CD1c-positive myeloid dendritic cell (primary cell): ENCODE results near the gene SAMD7.

Experiments used
- DNase-seq: peaks from one replicate; pipeline ENCODE4 v3.0.0-alpha.2; 2016; ENCODE audit errors: extremely low spot score

Gene SAMD7, protein sequence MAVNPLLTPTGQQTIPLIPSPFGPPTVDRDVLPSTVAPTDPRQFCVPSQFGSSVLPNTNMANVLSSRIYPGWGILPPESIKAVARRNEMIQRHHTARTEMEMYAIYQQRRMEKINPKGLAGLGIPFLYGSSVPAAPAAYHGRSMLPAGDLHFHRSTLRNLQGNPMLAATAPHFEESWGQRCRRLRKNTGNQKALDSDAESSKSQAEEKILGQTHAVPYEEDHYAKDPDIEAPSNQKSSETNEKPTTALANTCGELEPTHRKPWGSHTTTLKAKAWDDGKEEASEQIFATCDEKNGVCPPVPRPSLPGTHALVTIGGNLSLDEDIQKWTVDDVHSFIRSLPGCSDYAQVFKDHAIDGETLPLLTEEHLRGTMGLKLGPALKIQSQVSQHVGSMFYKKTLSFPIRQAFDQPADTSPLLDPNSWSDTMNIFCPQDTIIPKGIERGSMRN

DNA sequence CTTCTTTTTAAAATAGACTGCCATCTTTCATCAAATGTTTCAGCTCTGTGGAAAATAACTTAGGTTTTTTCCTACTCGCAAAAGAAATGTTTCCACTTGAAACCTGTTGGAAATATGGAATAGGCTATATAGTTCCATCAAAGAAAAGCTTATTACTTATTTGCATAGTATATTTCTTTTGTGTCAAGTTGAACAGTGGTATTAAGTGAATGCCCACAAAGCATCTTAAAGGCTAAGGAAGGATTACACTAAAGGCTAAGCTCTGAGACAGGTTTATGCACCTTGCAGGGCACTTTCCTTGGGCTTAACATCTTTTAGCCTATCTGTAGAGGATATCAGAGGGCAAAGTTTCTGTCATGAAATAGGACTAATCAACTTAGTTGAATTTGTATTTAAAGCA is at the start of gene SAMD7:
Gene SAMD7 (plus strand): TSS at position 301 of the 400 bp plus-strand sequence. CDS start 7,927 bp downstream, outside the sequence.
- DNase-seq: no peak

DNA sequence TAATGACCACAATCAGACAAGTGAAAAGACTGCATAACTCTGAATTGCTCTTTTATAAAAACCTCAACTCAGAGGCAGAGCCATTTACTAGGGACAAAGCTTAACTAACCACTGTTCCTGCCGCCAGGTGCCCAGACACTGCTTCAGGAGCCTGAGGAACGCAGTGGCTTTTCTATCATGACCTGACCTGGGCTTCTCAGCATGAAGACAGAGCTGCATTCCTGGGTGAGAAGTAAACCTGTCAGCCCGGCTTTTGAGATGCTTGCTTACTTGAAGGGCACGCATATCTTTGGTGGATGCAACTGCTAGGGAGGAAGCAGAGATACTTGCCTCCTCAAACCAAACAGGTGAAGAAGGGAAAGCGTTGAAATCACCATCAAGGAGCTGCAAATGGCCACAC is 49.5 kb upstream of the SAMD7 start:
- DNase-seq: no peak

DNA sequence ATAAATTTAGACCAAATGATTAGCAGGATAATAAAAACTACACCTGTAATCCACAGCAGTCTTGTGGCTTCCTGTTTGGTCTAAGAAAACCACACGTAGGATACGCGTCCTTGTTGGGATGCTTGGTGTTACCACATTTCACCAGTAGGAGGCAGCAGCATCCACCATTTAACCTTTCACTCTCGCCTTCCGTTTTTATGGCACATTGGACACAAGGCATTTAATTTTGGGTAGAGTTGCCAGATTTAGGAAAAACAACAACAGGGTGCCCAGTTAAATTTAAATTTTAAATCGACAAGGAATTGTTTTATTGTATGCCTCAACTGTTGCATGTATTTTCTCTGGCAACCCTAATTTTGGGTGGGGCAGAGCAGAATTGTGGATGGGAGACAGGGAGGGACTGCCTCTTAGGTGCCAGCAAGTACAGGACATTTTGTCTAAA is 47.9 kb upstream of the SAMD7 start:
- peak; percentile 84 for DNase-seq

DNA sequence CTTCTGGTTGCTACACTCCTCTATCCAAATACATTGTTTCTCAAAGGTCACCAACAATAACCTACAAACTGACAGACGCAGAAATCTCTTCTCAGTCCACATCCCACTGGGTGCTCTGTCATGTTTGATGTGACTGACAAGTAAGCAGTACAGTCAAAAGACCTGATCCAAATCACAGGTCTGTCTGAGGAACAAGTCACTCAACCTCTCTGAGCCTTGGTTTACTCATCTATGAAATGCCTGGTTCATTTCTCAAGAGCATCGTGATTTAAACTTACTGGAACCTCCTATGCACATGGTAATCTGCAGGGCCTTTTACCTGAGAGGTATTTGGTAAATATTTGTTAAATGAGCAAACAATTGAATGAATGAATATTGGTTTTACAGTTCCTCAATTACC is 47.1 kb upstream of the SAMD7 start:
- DNase-seq: no peak

DNA sequence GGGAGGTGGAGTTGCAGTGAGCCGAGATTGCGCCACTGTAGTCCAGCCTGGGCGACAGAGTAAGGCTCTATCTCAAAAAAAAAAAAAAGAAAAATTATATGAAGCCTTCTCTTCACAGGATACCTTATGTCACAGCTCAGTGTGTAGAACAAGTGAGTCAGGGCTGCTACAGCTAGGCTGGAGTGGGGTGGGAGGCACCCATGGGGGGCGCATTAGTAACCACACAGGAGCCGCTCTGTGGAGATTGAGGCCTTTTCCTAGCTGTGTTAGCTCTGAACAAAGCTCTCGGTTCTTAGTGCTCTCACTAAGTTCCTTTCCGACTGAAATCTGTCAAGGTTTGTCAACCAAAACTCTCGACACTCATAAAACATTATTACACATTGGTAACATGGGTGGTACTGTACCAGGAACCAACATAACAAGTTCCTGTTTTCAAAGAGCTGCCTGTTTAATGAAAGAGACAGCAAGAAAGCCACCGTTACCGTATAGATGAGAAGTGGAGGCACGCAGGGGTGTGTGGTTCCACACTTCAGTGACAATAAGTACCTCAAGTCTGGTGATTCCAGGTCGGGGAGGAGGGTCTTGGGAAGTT is 46.1 kb upstream of the SAMD7 start:
- peak; percentile 58 for DNase-seq

DNA sequence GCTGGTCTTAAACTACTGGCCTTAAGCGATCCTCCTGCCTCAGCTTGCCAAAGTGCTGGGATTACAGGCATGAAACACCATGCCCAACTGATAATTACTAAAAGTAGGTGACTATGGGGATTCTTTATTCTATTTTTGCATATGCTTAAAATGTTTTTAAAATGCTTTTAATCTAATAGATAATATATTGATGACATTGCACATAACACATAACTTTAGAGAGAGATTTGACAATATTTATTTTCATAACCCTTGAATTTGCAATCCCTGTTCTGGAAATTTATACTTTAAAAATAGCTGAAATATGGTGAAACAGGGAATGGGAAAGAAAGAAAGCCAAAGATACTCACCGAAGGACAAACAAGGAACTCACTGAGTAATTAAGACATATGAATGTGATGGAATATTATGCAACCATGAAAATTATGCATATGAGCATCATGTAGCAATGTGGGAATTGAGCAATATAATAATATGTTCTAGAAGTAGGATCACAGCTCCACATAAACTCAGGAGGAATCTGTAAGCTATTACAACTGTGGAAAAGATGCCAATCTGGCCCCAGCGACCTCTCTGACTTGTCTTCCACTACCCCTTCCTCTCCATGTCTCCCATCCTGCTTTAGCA is 43.7 kb upstream of the SAMD7 start:
- DNase-seq: no peak

DNA sequence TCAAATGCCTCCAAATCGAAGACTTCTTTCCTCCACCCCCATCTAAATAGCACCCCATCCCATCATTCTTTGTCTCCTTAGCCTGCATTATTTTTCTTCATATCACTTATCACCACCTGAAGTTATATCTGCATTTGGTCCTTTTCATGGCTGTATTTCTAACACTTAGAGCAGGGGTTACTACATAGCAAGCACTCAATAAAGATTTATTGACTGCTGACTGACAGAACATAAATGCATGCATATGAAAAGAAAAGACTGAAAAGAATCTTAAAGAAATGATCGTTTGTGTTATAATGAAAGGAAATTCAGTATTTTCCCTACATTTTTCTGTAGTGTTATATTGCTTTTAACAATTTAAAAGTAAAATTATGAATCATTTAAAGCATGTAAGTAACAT is 43.0 kb upstream of the SAMD7 start:
- DNase-seq: no peak

DNA sequence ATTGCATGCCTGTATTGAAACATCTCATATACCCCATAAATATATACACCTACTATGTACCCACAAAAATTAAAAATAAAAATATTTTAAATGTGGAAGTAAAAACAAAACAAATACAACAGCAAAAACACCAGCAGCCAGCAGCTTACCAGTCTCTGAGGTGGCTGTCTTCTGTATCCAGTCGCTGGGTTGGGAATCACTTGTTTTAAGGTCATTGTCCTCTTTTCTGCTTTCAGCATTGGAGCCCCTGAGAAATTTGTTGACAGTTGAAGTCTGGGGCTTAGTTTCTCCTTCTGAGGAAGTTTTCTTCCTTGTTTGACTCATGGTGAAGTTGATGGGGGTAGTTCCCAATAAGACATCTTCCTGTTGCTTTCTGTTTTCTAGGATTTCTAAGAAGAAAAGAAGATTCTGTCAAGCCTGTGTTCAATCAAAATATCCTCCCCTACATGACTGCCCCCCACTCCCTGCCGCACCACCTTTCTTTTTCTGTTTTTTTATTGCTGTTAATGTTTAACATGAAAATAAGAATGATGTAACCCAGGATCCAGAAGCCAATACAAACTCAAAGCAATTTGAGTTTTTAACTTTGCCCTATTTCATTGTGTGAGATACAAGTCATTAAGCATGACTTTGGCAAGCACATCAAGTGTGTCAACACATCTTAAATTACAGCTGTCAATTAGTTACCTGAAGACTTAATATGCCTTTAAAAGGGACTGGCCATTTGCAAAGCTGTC is 41.7 kb upstream of the SAMD7 start, which contains the start of gene LRRC31:
Gene LRRC31 (minus strand): TSS at position 452 of the 737 bp plus-strand sequence. CDS start 128 bp downstream, at position 324.
- no peak for DNase-seq

DNA sequence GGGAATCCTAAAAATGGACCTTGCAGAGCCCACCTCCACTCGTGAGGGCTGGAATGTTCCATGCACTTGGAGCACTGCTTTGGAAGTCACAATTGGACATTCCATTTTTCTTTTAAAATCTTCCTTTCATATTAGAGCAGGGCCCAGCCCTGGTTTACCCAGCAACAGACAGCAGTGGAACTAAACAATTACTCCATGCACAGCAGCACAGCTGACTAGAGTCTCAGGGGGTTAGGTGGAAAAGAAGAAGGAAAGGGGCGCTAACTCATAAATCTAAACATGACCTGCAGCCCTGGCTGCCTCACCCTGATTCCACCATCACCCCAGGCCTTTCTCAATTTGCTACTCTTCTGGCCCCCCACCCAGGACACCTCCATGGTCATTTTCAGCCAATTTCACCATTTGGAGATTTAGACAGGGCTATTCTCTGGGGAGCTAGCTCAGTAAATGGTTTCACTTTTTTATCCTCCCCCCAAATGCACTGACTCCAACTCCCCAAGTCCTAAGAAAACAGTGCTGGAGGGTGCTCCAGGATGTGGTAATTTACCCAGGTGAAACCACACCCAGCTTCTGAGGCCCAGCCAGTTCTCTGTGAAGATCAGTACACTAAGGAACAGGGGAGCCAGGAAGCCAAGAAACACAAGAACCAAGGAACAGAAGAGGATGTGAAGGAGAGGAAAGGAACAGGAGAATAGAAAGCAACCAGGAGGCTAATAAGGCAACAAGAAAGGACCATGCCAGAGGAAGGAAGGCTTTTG is 40.1 kb upstream of the SAMD7 start:
- DNase-seq: no peak

DNA sequence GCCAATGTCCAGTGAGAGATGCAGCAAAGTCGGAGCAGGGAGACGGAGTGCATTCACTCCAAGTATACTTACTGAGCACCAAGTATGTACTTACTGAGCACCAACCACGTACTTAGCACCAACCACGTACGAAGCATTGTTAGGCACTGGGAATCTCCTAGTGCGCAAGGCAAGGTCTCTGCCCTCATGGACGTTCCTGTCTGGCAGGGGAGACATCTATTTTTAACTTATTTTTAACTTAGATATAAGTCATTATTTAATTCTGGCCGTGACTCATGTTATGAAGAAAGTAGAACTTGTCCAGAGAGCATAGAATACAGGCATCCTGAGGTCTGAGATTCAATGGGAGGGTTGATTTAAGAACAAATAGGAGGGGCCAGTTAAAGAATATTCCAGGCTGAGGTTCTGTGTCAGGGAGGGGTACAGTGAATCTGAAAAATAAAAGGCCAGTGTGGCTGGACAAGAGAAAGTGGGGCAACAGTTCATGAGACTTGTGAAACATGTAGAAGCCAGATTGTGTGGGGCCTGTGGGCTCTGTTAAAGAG is 32.3 kb upstream of the SAMD7 start:
- no peak for DNase-seq

DNA sequence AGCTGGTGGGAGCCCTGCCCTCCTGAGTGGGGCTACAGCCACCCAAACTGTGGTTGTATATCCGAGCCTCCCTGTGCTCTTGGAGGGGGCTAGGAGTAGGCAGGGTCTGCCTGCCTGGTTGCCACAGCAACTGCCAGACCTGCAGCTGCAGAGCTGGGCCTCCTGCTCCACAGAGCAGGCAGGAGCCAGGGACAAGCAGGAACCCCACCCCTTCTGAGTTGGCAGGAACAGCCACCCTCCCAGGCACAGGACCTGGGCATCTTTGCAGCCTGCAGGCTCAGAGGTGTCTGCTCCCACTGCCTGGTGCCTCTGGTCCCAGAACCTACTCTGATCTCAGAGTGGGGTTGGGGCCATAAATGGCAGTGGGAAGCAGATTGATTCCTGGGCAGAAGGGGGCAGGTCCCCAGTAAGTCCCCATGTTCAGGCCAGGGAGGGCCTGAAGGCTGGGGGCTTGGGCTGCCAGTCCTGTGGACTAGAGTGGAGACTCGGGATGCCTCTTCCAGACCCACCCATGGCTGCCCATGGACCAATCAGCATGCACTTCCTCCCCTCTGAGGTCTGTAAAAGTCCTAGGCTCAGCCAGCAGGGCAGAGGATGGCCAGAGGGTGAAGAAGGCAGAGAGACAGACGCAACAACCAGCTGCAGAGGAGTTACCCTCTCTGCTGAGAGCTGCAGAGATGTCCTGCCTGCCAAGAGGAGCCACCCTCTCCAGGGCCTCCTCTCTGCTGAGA is 31.4 kb upstream of the SAMD7 start:
- DNase-seq: no peak

DNA sequence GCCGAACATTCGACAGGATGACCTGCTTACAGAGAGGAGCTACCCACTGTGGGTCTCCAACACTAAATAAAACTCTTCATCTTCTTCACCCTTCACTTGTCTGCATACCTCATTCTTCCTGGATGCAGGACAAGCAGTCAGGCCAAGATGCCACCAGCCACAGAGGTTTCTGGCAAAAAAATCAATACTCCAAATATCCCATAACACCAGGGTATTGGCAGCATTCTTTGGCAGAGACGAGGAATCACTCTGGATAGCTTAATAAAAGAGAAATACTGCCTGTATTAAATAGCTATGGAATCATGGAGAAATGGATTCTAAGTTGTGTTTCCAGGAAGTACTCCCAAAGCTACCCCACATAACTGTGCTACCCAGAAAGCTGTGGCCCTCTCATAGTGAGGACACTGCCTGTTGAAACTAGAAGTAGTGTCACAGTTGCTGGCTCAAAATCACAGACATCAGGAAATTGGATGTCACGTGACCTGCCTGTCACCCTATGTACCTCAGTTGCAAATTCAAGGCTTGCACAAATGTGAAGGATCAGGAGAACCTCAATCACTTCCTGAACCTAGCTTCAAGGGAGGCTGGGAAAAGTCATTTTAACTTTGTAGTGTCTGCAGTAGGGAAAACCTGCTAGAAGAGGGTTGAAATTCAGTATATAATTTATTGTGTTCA is 30.7 kb upstream of the SAMD7 start:
- DNase-seq: no peak

DNA sequence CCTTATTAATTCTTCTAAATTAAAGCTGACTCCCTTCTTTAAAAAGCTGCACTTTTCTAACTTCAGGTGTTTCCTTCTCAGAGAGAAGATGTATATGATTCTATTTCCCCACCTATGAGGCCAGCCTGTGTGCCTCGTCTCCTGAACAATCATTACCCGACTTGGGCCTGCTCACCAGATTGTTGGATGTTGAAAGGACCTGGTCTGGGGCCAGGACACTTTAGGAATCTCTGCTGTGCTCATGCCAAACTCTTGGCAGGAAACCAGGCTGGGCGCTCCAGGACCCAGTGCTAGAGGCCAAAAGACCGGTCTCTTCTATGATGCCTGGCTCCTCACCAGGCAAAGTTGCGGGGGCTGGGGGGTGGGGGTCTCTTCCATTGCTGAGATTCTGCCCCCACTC is 24.7 kb upstream of the SAMD7 start:
- no peak for DNase-seq

DNA sequence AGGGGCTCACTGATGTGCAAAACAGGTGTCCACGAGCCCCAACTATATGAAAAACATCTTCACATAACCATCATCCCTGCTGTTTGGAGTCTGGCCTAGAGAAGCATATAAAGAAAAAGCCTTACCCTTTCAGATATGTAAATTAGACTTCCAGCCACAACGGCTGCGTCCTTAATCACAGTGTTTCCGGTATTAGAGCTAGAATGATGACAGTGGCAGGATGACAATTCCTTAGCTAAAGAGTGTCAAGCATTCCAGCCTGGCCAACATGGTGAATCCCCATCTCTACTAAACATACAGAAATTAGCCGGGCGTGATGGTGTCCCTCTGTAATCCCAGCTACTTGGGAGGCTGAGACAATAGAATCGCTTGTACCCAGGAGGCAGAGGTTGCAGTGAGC is 19.5 kb upstream of the SAMD7 start:
- DNase-seq: no peak

DNA sequence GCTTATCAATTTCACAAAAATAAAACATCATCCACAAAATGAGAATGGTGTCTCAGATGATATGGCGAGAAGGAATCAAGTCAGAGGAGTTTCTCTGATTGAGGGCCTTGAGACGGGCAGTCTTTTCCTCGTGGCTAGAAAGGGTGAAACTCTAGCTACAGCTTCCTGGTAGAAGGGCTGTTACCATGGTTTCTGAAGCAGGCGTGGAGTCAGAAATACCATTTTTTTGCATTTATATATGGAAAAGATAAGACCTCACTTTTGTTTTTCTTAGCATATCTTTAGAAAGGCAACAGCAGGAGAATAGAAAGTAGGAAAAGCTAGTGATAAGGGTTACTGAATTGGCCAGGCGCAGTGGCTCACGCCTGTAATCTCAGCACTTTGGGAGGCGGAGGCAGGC is 17.3 kb upstream of the SAMD7 start:
- no peak for DNase-seq

DNA sequence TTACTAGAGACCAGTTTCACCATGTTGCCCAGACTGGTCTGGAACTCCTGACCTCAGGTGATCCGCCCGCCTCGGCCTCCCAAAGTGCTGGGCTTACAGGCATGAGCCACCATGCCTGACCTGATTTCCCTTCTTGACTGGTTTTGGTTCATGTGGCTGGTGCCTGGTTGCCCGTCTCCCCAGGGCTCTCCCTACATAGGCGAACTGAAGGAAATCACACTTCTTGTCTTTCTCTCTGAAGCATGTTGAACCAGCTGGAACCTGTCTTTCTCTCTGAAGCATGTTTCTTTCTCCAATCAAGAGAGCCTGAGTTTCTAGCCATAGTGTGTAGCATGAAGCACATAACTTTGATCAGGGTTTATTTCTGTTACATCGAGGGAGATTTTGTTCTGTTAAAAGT is 16.3 kb upstream of the SAMD7 start:
- no peak for DNase-seq

DNA sequence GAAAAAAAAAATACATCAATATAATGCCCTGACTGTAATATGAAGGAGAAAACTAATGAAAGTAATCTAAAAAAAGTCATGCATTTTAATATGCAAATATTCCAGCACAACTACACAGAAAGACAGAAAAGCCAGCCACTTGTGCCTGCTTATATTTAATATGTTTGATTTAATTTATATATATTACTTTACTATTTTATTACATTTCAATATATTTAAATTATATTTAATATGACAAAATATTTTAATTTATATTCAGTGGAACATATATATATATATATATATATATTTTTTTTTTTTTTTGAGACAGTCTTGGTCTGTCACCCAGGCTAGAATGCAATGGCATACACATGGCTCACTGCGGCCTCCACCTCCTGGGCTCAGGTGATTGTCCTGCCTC is 14.1 kb upstream of the SAMD7 start:
- DNase-seq: no peak

DNA sequence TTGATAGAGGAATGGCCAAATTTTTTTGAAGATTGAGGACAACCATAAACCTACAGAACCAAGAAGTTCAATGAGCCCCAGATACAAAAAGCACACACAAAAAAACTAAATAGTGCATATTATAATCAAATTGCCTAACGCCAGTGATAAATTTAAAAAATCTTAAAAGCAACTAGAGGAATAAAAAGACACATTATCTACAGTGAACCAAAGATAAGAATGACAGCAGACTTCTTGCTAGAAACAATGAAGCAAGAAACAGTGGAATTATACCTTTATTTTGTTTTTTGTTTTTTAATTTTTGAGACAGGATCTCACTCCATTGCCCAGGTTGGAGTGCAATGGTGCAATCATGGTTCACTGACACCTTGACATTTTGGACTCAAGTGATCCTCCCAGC is 9.9 kb upstream of the SAMD7 start:
- no peak for DNase-seq

DNA sequence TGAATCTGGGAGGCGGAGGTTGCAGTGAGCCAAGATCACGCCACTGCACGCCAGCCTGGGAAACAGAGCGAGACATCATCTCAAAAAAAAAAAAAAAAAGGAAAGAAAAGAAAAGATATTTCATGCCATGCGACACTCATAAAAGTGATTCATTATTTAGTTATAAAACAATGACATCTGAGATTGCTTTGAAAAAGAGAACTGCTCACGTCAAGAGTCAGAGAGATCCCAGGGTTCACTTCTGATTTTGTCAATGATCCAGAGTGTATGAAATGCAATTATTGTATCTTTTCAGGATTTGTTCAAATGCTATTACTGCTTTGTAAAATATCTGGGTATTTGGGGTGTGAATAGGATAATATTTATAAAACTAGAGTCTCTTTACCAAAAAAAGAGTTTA is 6.0 kb upstream of the SAMD7 start:
- DNase-seq: no peak

DNA sequence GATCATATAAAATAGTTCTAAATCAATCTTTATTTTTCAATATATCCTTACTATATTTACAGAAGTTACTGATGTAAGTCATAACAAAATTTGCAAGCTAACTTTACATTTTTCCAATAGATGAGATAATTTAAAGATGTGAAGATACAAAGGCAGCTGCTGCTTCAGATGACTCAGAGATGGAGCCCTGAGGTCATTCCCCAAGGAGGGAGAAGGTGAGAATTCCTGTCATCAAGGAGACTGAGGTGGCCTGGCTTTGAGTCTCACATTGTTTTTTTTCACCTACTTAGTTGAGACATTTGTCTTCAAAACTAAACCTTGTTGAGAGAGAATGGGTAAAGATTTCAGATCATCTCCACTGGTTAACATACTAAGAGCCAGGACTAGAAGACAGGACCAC is 3.9 kb upstream of the SAMD7 start:
- no peak for DNase-seq
